HG03066 (cell line): Measurements from ENCODE around the gene CMTM5.
"Not testable (repeated sequence)": the region's sequence is repeated elsewhere in the genome, so short reads cannot be mapped to it uniquely, and the experiment has no call there.

Source experiments
- ATAC-seq: cut with Tn5 transposase; IDR thresholded peaks from one replicate; pipeline ENCODE4 v1.9.1; 2021; ENCODE audit warnings: low read depth; ENCODE audit not compliant: unreplicated experiment

Gene CMTM5

GRCh38 chr14:23377573-23378563 is 1.0 kb downstream of the CMTM5 start:
- no peak for ATAC-seq

- ATAC-seq: no peak
Observed at GRCh38 chr14:23378612-23379220, 1.9 kb downstream of the CMTM5 start.

- no peak for ATAC-seq
Observed at GRCh38 chr14:23379366-23380196, 2.7 kb downstream of the CMTM5 start.

- no peak for ATAC-seq
Observed at GRCh38 chr14:23380197-23380914, 3.5 kb downstream of the CMTM5 start.

- no peak for ATAC-seq
Observed at GRCh38 chr14:23380976-23381375, 4.1 kb downstream of the CMTM5 start.

- no peak for ATAC-seq
Observed at GRCh38 chr14:23381871-23382270, 5.0 kb downstream of the CMTM5 start.

GRCh38 chr14:23382276-23382675 is 5.4 kb downstream of the CMTM5 start:
- no peak for ATAC-seq

GRCh38 chr14:23382731-23383440 is 6.0 kb downstream of the CMTM5 start:
- no peak for ATAC-seq

GRCh38 chr14:23384364-23385080 is 7.7 kb downstream of the CMTM5 start:
- ATAC-seq: no peak

- ATAC-seq: no peak
Observed at GRCh38 chr14:23385244-23385641, 8.4 kb downstream of the CMTM5 start.

GRCh38 chr14:23385642-23386265 is 8.9 kb downstream of the CMTM5 start:
- no peak for ATAC-seq

GRCh38 chr14:23386266-23386657 is 9.4 kb downstream of the CMTM5 start:
- ATAC-seq: not testable (repeated sequence)

GRCh38 chr14:23386999-23387398 is 10.2 kb downstream of the CMTM5 start:
- ATAC-seq: no peak

GRCh38 chr14:23387916-23388882 is 11.4 kb downstream of the CMTM5 start:
- no peak for ATAC-seq

GRCh38 chr14:23388996-23389395 is 12.2 kb downstream of the CMTM5 start:
- no peak for ATAC-seq

GRCh38 chr14:23389396-23389795 is 12.6 kb downstream of the CMTM5 start:
- ATAC-seq: no peak

GRCh38 chr14:23389871-23390270 is 13.0 kb downstream of the CMTM5 start:
- not testable (repeated sequence) for ATAC-seq
